ENCODE data around the gene SDK2. TPM values are rescaled to one million over a fixed set of nuclear protein-coding genes. Genes with fewer than 3 reads are reported as not detected.
A peak's percentile ranks its signal among the peaks of the same experiment; 100 is the strongest.

SDK2 gene
- total and polyA plus RNA-seq, 2 of the 8 experiments (the other 6 are each of a cell fraction or from before 2014, with no cell fraction given), result 3.9 to 4.1 TPM

GRCh38 chr17:73613271-73614233, 30.7 kb downstream of the SDK2 start (continued):
- TF ChIP-seq EZH2 (IDR thresholded peaks at IDR 0.05; ENCODE audit: low read depth, low read length, severe bottlenecking) (no peak), SP4 (IDR thresholded peaks at IDR 0.05; ENCODE audit: low read length) (no peak), POLR2A (IDR thresholded peaks at IDR 0.05; ENCODE audit: control extremely low read depth in 1 of 2, low read depth in 2 of 2, low read length in 2 of 2) (0 out of 3 replicates have a peak, but pooled peaks of 1 of the 2 experiments have one; percentile 24), KDM1A (IDR thresholded peaks at IDR 0.05; ENCODE audit: borderline replicate concordance, low read length) (peak; percentile 39; the same call in 1 of the 2 replicates), EP300 (IDR thresholded peaks at IDR 0.05; ENCODE audit: borderline replicate concordance in 1 of 2, low read depth in 2 of 2, low read length in 2 of 2) (peak in 1 of 2 experiments; percentile 29; a peak in 1 of 3 replicates), RAD21 (IDR thresholded peaks at IDR 0.05 in 1 of 2, conservative IDR thresholded peaks at IDR 0.05 in 1 of 2; ENCODE audit: low read depth in 2 of 2, low read length in 2 of 2) (peak in 1 of 2 experiments; percentile 5; a peak in 2 of 4 replicates), CREB1 (IDR thresholded peaks at IDR 0.05) (peak; percentile 64), SUZ12 (IDR thresholded peaks at IDR 0.05; ENCODE audit: low read length) (no peak), CHD2 (IDR thresholded peaks at IDR 0.05; ENCODE audit: low read length) (no peak), BACH1 (IDR thresholded peaks at IDR 0.05; ENCODE audit: low read length) (no peak), RNF2 (IDR thresholded peaks at IDR 0.05; ENCODE audit: borderline replicate concordance, low read depth, low read length, missing control alignments, poor library complexity, severe bottlenecking) (no peak), RBBP5 (IDR thresholded peaks at IDR 0.05; ENCODE audit: borderline replicate concordance, low read depth, low read length) (peak; percentile 83; the same call in 1 of the 2 replicates)
- TF ChIP-seq, protein P1, sequence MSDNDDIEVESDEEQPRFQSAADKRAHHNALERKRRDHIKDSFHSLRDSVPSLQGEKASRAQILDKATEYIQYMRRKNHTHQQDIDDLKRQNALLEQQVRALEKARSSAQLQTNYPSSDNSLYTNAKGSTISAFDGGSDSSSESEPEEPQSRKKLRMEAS (IDR thresholded peaks at IDR 0.05), result peak; percentile 48; the same call in 1 of the 2 replicates
